ENCODE data around the gene COL25A1. TPM values are rescaled to one million over a fixed set of nuclear protein-coding genes. Genes with fewer than 3 reads are reported as not detected.

Gene COL25A1
- total RNA-seq, 1 experiment from 2014 or later: 4.2 TPM

DNA sequence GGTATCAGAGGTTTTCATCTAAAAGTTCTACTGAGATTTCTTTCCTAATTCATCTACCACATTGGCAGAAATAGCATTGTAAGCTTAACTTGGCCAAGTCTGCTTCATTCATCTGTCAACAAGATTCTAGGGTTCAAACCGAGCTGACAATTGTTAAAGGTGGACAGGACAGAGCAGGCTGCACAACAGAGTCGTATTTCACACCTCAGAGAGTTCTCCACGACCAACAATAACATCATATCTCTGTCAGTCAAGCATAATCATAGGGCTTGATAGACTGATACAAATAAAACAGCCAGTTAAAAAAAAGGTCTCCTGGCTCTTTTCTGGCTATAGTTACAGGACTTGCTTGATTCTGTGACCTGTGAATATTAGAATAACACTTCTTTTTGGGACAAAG is 259.2 kb downstream of the COL25A1 start:
- no peak overlapping the region for H2BK5ac ChIP-seq (ENCODE audit: insufficient read length, low read length)
- no peak overlapping the region for H3K14ac ChIP-seq (ENCODE audit: insufficient read depth, low read length)
- Mint-ChIP-seq H3K4me3 (no peak overlapping the region), H3K4me1 (no peaks in the 10 kb centered on the region), H3K9me3 (no peaks in the 10 kb centered on the region), H3K27me3 (ENCODE audit: low read depth) (no peaks in the 10 kb centered on the region), H3K27ac (no peak overlapping the region), H3K36me3 (ENCODE audit: insufficient read depth in 1 of 3, low read depth in 3 of 3) (no peaks in the 10 kb centered on the region)
- TF ChIP-seq, protein P1, sequence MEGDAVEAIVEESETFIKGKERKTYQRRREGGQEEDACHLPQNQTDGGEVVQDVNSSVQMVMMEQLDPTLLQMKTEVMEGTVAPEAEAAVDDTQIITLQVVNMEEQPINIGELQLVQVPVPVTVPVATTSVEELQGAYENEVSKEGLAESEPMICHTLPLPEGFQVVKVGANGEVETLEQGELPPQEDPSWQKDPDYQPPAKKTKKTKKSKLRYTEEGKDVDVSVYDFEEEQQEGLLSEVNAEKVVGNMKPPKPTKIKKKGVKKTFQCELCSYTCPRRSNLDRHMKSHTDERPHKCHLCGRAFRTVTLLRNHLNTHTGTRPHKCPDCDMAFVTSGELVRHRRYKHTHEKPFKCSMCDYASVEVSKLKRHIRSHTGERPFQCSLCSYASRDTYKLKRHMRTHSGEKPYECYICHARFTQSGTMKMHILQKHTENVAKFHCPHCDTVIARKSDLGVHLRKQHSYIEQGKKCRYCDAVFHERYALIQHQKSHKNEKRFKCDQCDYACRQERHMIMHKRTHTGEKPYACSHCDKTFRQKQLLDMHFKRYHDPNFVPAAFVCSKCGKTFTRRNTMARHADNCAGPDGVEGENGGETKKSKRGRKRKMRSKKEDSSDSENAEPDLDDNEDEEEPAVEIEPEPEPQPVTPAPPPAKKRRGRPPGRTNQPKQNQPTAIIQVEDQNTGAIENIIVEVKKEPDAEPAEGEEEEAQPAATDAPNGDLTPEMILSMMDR (conservative IDR thresholded peaks at IDR 0.05): no peak
- H2BK12ac ChIP-seq (ENCODE audit: insufficient read length, low read depth, low read length): no peak overlapping the region
- no peak overlapping the region for H3T11ph ChIP-seq (ENCODE audit: low read length)
- no peak overlapping the region for H3K4me2 ChIP-seq (ENCODE audit: insufficient read depth, insufficient read length, low read length)
- H3K27ac ChIP-seq (ENCODE audit: insufficient read length, low read depth, low read length): no peak overlapping the region
- no peak overlapping the region for H2AK5ac ChIP-seq (ENCODE audit: insufficient read length, low read length)
- no peak overlapping the region for H3K18ac ChIP-seq (ENCODE audit: insufficient read length, low read depth, low read length)
- no peak overlapping the region for H4K8ac ChIP-seq (replicated peaks; ENCODE audit: insufficient read length, low read depth, low read length)
- no peaks in the 10 kb centered on the region for H3K9me3 ChIP-seq (ENCODE audit: control insufficient read depth, low read depth, low read length)
- no peak overlapping the region for H3K56ac ChIP-seq (ENCODE audit: insufficient read length, low read depth, low read length)
- no peak overlapping the region for H3K23ac ChIP-seq (ENCODE audit: insufficient read length, low read depth, low read length)
- H3K23me2 ChIP-seq (ENCODE audit: insufficient read length, low read depth, low read length, poor library complexity, severe bottlenecking): no peaks in the 10 kb centered on the region
- no peak overlapping the region for H4K91ac ChIP-seq (ENCODE audit: insufficient read length, low read depth, low read length)
- no peak overlapping the region for H2BK20ac ChIP-seq (ENCODE audit: low read depth, low read length, poor library complexity, severe bottlenecking)
- H2AFZ ChIP-seq (ENCODE audit: low read length): no peak overlapping the region
- H2BK120ac ChIP-seq (ENCODE audit: low read depth, low read length, poor library complexity, severe bottlenecking): no peak overlapping the region
- no peak for DNase-seq
- no peak overlapping the region for H3K9ac ChIP-seq (ENCODE audit: extremely low read depth, insufficient read length, low read length)
- H3K79me1 ChIP-seq (ENCODE audit: insufficient read depth, low read depth, low read length, poor library complexity, severe bottlenecking): no peaks in the 10 kb centered on the region
- H2BK15ac ChIP-seq (ENCODE audit: low read depth, low read length): no peak overlapping the region
- no peaks in the 10 kb centered on the region for H4K20me1 ChIP-seq (ENCODE audit: control insufficient read depth, insufficient read depth, insufficient read length)
- H3K79me2 ChIP-seq (ENCODE audit: insufficient read depth, low read length): no peaks in the 10 kb centered on the region
- no peak overlapping the region for H3K4ac ChIP-seq (ENCODE audit: low read depth, low read length)
- no peak overlapping the region for H4K5ac ChIP-seq (ENCODE audit: insufficient read length, low read depth, low read length)
- no CpG with 5 or more reads among the region's 3 CpGs for whole genome bisulfite sequencing (ENCODE audit: extremely low coverage, insufficient read length, low lambda C conversion rate)
- no peaks in the 10 kb centered on the region for H3K27me3 ChIP-seq (ENCODE audit: insufficient read depth, low read length)
- H3K4me1 ChIP-seq (ENCODE audit: insufficient read depth, low read length): no peaks in the 10 kb centered on the region
